Measurements from ENCODE around the gene ARHGAP44. TPM values are rescaled to one million over a fixed set of nuclear protein-coding genes. Genes with fewer than 3 reads are reported as not detected.
"Not testable (repeated sequence)": the region's sequence is repeated elsewhere in the genome, so short reads cannot be mapped to it uniquely, and the experiment has no call there.

ARHGAP44 gene
- total RNA-seq, 1 donor: not detected

GRCh38 chr17:12856416-12856815, 67.1 kb downstream of the ARHGAP44 start:
- Histone ChIP-seq H3K9me3 (ENCODE audit: low read depth, low read length) (no peaks in the 10 kb centered on the region), H3K27me3 (ENCODE audit: insufficient read depth, low read length) (no peaks in the 10 kb centered on the region), H3K4me1 (ENCODE audit: insufficient read depth, low read length) (no peaks in the 10 kb centered on the region), H3K4me3 (ENCODE audit: low read length) (no peak overlapping the region)

- Histone ChIP-seq H3K9me3 (ENCODE audit: low read depth, low read length) (no peaks in the 10 kb centered on the region), H3K27me3 (ENCODE audit: insufficient read depth, low read length) (no peaks in the 10 kb centered on the region), H3K4me3 (ENCODE audit: low read length) (no peak overlapping the region), H3K4me1 (ENCODE audit: insufficient read depth, low read length) (no peaks in the 10 kb centered on the region)
Observed at GRCh38 chr17:12857592-12857991, 68.3 kb downstream of the ARHGAP44 start.

- Histone ChIP-seq H3K4me3 (ENCODE audit: low read length) (no peak overlapping the region), H3K27me3 (ENCODE audit: insufficient read depth, low read length) (no peaks in the 10 kb centered on the region), H3K9me3 (ENCODE audit: low read depth, low read length) (no peaks in the 10 kb centered on the region), H3K4me1 (ENCODE audit: insufficient read depth, low read length) (no peaks in the 10 kb centered on the region)
Observed at GRCh38 chr17:12859520-12859919, 70.2 kb downstream of the ARHGAP44 start.

GRCh38 chr17:12865769-12866168, 76.5 kb downstream of the ARHGAP44 start:
- Histone ChIP-seq H3K27me3 (ENCODE audit: insufficient read depth, low read length) (no peaks in the 10 kb centered on the region), H3K9me3 (ENCODE audit: low read depth, low read length) (no peaks in the 10 kb centered on the region), H3K4me1 (ENCODE audit: insufficient read depth, low read length) (no peaks in the 10 kb centered on the region), H3K4me3 (ENCODE audit: low read length) (no peak overlapping the region)

- no peaks in the 10 kb centered on the region for H3K9me3 ChIP-seq (ENCODE audit: low read depth, low read length)
- no peak overlapping the region for H3K4me3 ChIP-seq (ENCODE audit: low read length)
- no peaks in the 10 kb centered on the region for H3K4me1 ChIP-seq (ENCODE audit: insufficient read depth, low read length)
- H3K27me3 ChIP-seq (ENCODE audit: insufficient read depth, low read length): no peaks in the 10 kb centered on the region
Observed at GRCh38 chr17:12866244-12866643, 76.9 kb downstream of the ARHGAP44 start.

- H3K9me3 ChIP-seq (ENCODE audit: low read depth, low read length): no peaks in the 10 kb centered on the region
- no peaks in the 10 kb centered on the region for H3K4me1 ChIP-seq (ENCODE audit: insufficient read depth, low read length)
- H3K27me3 ChIP-seq (ENCODE audit: insufficient read depth, low read length): no peaks in the 10 kb centered on the region
- H3K4me3 ChIP-seq (ENCODE audit: low read length): no peak overlapping the region
Observed at GRCh38 chr17:12867726-12868125, 78.4 kb downstream of the ARHGAP44 start.

- not testable (repeated sequence) for H3K4me1 ChIP-seq (ENCODE audit: insufficient read depth, low read length); H3K27me3 ChIP-seq (ENCODE audit: insufficient read depth, low read length); H3K4me3 ChIP-seq (ENCODE audit: low read length); H3K9me3 ChIP-seq (ENCODE audit: low read depth, low read length)
Observed at GRCh38 chr17:12873415-12874125, 84.3 kb downstream of the ARHGAP44 start.

- H3K4me1 ChIP-seq (ENCODE audit: insufficient read depth, low read length): no peaks in the 10 kb centered on the region
- H3K9me3 ChIP-seq (ENCODE audit: low read depth, low read length): no peaks in the 10 kb centered on the region
- H3K27me3 ChIP-seq (ENCODE audit: insufficient read depth, low read length): no peaks in the 10 kb centered on the region
- no peak overlapping the region for H3K4me3 ChIP-seq (ENCODE audit: low read length)
Observed at GRCh38 chr17:12877953-12878669, 88.8 kb downstream of the ARHGAP44 start.

GRCh38 chr17:12879096-12879495, 89.8 kb downstream of the ARHGAP44 start:
- H3K27me3 ChIP-seq (ENCODE audit: insufficient read depth, low read length); H3K4me3 ChIP-seq (ENCODE audit: low read length); H3K4me1 ChIP-seq (ENCODE audit: insufficient read depth, low read length): not testable (repeated sequence)

GRCh38 chr17:12883472-12883871, 94.2 kb downstream of the ARHGAP44 start:
- Histone ChIP-seq H3K27me3 (ENCODE audit: insufficient read depth, low read length) (no peaks in the 10 kb centered on the region), H3K4me1 (ENCODE audit: insufficient read depth, low read length) (no peaks in the 10 kb centered on the region), H3K9me3 (ENCODE audit: low read depth, low read length) (peaks cover 6% of the 10 kb centered on the region), H3K4me3 (ENCODE audit: low read length) (no peak overlapping the region)

More at GRCh38 chr17:12879096-12879495, 89.8 kb downstream of the ARHGAP44 start:
- not testable (repeated sequence) for H3K9me3 ChIP-seq (ENCODE audit: low read depth, low read length)

- Histone ChIP-seq H3K4me3 (ENCODE audit: low read length) (no peak overlapping the region), H3K4me1 (ENCODE audit: insufficient read depth, low read length) (no peaks in the 10 kb centered on the region), H3K27me3 (ENCODE audit: insufficient read depth, low read length) (no peaks in the 10 kb centered on the region), H3K9me3 (ENCODE audit: low read depth, low read length) (peaks cover 6% of the 10 kb centered on the region)
Observed at GRCh38 chr17:12887088-12887487, 97.8 kb downstream of the ARHGAP44 start.

GRCh38 chr17:12896180-12896785, 107.0 kb downstream of the ARHGAP44 start:
- H3K4me1 ChIP-seq (ENCODE audit: insufficient read depth, low read length): no peaks in the 10 kb centered on the region
- no peaks in the 10 kb centered on the region for H3K9me3 ChIP-seq (ENCODE audit: low read depth, low read length)
- no peaks in the 10 kb centered on the region for H3K27me3 ChIP-seq (ENCODE audit: insufficient read depth, low read length)
- H3K4me3 ChIP-seq (ENCODE audit: low read length): no peak overlapping the region

- Histone ChIP-seq H3K4me1 (ENCODE audit: insufficient read depth, low read length) (no peaks in the 10 kb centered on the region), H3K4me3 (ENCODE audit: low read length) (no peak overlapping the region), H3K27me3 (ENCODE audit: insufficient read depth, low read length) (no peaks in the 10 kb centered on the region), H3K9me3 (ENCODE audit: low read depth, low read length) (no peaks in the 10 kb centered on the region)
Observed at GRCh38 chr17:12898110-12898509, 108.8 kb downstream of the ARHGAP44 start.

GRCh38 chr17:12899604-12900003, 110.3 kb downstream of the ARHGAP44 start:
- no peaks in the 10 kb centered on the region for H3K4me1 ChIP-seq (ENCODE audit: insufficient read depth, low read length)
- H3K9me3 ChIP-seq (ENCODE audit: low read depth, low read length): no peaks in the 10 kb centered on the region
- no peaks in the 10 kb centered on the region for H3K27me3 ChIP-seq (ENCODE audit: insufficient read depth, low read length)
- H3K4me3 ChIP-seq (ENCODE audit: low read length): no peak overlapping the region

GRCh38 chr17:12900474-12900873, 111.2 kb downstream of the ARHGAP44 start:
- Histone ChIP-seq H3K4me1 (ENCODE audit: insufficient read depth, low read length) (no peaks in the 10 kb centered on the region), H3K27me3 (ENCODE audit: insufficient read depth, low read length) (no peaks in the 10 kb centered on the region), H3K4me3 (ENCODE audit: low read length) (no peak overlapping the region), H3K9me3 (ENCODE audit: low read depth, low read length) (no peaks in the 10 kb centered on the region)

Data from mononuclear cell (primary cell).